ENCODE measurements around the gene FOXD4L3.
"Not testable (repeated sequence)": the region's sequence is repeated elsewhere in the genome, so short reads cannot be mapped to it uniquely, and the experiment has no call there.

The FOXD4L3 gene

DNA sequence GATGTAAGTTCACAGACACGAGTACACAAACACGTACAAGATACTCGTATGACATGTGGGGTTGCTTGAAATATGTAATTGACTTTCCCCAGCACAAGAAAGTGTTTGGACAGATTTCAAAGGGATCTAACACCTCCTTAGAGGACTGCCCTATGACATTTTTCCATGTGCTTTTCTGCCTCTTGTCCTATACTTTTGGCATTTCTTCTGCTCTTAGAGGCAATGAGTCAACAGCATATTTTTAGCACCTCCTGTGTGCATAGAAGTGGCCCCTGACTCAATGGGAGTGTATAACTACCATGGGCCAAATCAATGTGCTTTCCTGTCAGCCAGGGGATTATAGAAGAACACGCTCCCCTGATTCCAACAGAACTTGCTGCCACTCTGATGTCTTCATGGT is 49.0 kb downstream of the FOXD4L3 start:
- DNase-seq (ENCODE audit: low spot score) = not testable (repeated sequence)
